CD4-positive, alpha-beta T cell (primary cell): Measurements from ENCODE around the gene FKBP1A. TPM values are rescaled to one million over a fixed set of nuclear protein-coding genes. Genes with fewer than 3 reads are reported as not detected.

ENCODE experiments used
- ATAC-seq: fragments of 200-7000 bp; cut with Tn5 transposase; one replicate; pipeline ENCODE4 v1.10.0; 2022; ENCODE audit warnings: mild to moderate bottlenecking; ENCODE audit not compliant: poor library complexity
- CTCF ChIA-PET: fragments of 350-600 bp; sonication (Branson Sonifier 250); formaldehyde crosslinking; loops from one replicate; lab custom pipeline; 2021; ENCODE audit warnings: antibody characterized with exemption, inconsistent platforms; lab: Charles Lee
- POLR2A ChIA-PET: fragments of 350-600 bp; sonication (Branson Sonifier 250); formaldehyde crosslinking; loops from one replicate; lab custom pipeline; 2021; ENCODE audit warnings: antibody characterized with exemption, inconsistent platforms; lab: Charles Lee
- DNase-seq, 14 experiments: peaks; one replicate each; pipeline ENCODE4 v3.0.0-alpha.2; 2013 to 2020; ENCODE audit warnings: mixed read lengths in 2 of 14
- H3K27ac ChIP-seq, 2 donors: one replicate each; pipeline versions ENCODE4 v1.5.1 to v1.7.0; 2013; ENCODE audit warnings: low read length in 2 of 2, low read depth in 1 of 2, mild to moderate bottlenecking in 1 of 2
- H3K27me3 ChIP-seq, 2 experiments: 1 replicate in 1 of 2; 2 replicates in 1 of 2; pipeline versions ENCODE4 v1.6.1 to v1.7.0; 2013; ENCODE audit warnings: low read length in 2 of 2, control low read depth in 1 of 2, mild to moderate bottlenecking in 1 of 2, moderate library complexity in 1 of 2; ENCODE audit not compliant: insufficient read depth in 2 of 2, control insufficient read depth in 1 of 2
- H3K36me3 ChIP-seq: one replicate; pipeline ENCODE4 v1.6.1; 2013; ENCODE audit warnings: low read length, control low read depth; ENCODE audit not compliant: insufficient read depth
- H3K4me1 ChIP-seq: one replicate; pipeline ENCODE4 v1.6.1; 2013; ENCODE audit warnings: low read length, control low read depth; ENCODE audit not compliant: insufficient read depth
- H3K4me3 ChIP-seq: one replicate; pipeline ENCODE4 v1.5.1; 2013; ENCODE audit warnings: mild to moderate bottlenecking, low read length, moderate library complexity
- H3K9me3 ChIP-seq, 2 experiments: 1 replicate in 1 of 2; 2 replicates in 1 of 2; pipeline versions ENCODE4 v1.6.1 to v1.7.0; 2013; ENCODE audit warnings: low read length in 2 of 2, mild to moderate bottlenecking in 2 of 2, control low read depth in 1 of 2, moderate library complexity in 1 of 2; ENCODE audit not compliant: control insufficient read depth in 1 of 2, insufficient read depth in 1 of 2
- H3K27ac Mint-ChIP-seq: one replicate; pipeline ENCODE4 v1.8.0; 2020; ENCODE audit warnings: mixed read lengths
- H3K27me3 Mint-ChIP-seq: one replicate; pipeline ENCODE4 v1.8.0; 2021; ENCODE audit warnings: mixed read lengths
- H3K36me3 Mint-ChIP-seq: one replicate; pipeline ENCODE4 v1.8.0; 2021; ENCODE audit warnings: low read depth, mixed read lengths
- H3K4me1 Mint-ChIP-seq: one replicate; pipeline ENCODE4 v1.8.0; 2021; ENCODE audit warnings: low read depth, mixed read lengths
- H3K4me3 Mint-ChIP-seq: one replicate; pipeline ENCODE4 v1.8.0; 2020; ENCODE audit warnings: mild to moderate bottlenecking, mixed read lengths
- H3K9me3 Mint-ChIP-seq: one replicate; pipeline ENCODE4 v1.8.0; 2020; ENCODE audit warnings: mixed read lengths
- CTCF ChIP-seq: fragments of 200-600 bp; IDR thresholded peaks from one replicate; pipeline ENCODE4 v1.8.0; 2022; ENCODE audit warnings: antibody characterized with exemption, mild to moderate bottlenecking
- intact Hi-C, 2 experiments: fragments of 100-400 bp; cut with DNase I in 1 of 2; cut with micrococcal nuclease in 1 of 2; formaldehyde crosslinking; loops; one replicate each; pipeline versions ENCODE4 v1.15.1 to v1.9.0; 2023 to 2025; cut with DNase I, micrococcal nuclease
- total RNA-seq, 174 experiments: library from RNA in 2 of 174; stranded (reverse) in 2 of 174; gene quantifications; one replicate each; pipeline ENCODE4 v1.2.3 and lab custom pipeline; 2021 to 2026

Gene FKBP1A
- total RNA-seq, 2 experiments from 2014 or later, result 43.3 to 45.4 TPM

DNA sequence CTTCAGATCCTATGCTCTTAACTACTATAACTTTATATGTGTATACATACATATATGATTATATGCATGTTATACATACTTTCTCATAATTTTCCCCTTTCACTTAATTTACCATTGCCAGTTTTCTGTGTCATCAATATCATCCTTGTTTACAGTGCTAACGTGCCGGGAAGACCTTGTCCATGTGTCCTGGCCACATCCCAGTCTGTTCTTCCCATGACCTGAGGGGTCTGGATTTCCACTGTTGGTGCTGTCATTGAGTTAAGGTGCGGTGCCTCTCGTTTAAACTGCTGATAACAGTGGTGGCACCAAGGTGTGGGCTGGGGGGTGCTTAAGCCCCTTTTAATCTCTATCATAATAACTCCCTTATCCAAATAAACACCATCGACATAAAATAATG, 55.4 kb downstream of the FKBP1A start:
- peaks cover 9% of the 10 kb centered on the region for H3K4me1 ChIP-seq
- no peak overlapping the region for H3K27ac ChIP-seq
- TF ChIP-seq CTCF, result no peak
- intact Hi-C loops, result no loop called here
- H3K4me3 ChIP-seq, result no peak overlapping the region
- ATAC-seq, result no peak
- peaks cover 23% of the 10 kb centered on the region for H3K36me3 ChIP-seq
- H3K27me3 ChIP-seq, result no peaks in the 10 kb centered on the region
- Mint-ChIP-seq H3K9me3 (no peaks in the 10 kb centered on the region), H3K4me1 (peaks cover 35% of the 10 kb centered on the region), H3K4me3 (no peak overlapping the region), H3K27me3 (no peaks in the 10 kb centered on the region), H3K27ac (peak overlapping the region; percentile 82), H3K36me3 (peaks cover 14% of the 10 kb centered on the region)
- no peak for DNase-seq
- ChIA-PET POLR2A (no interaction called here), CTCF (no interaction called here)
- no peaks in the 10 kb centered on the region for H3K9me3 ChIP-seq

DNA sequence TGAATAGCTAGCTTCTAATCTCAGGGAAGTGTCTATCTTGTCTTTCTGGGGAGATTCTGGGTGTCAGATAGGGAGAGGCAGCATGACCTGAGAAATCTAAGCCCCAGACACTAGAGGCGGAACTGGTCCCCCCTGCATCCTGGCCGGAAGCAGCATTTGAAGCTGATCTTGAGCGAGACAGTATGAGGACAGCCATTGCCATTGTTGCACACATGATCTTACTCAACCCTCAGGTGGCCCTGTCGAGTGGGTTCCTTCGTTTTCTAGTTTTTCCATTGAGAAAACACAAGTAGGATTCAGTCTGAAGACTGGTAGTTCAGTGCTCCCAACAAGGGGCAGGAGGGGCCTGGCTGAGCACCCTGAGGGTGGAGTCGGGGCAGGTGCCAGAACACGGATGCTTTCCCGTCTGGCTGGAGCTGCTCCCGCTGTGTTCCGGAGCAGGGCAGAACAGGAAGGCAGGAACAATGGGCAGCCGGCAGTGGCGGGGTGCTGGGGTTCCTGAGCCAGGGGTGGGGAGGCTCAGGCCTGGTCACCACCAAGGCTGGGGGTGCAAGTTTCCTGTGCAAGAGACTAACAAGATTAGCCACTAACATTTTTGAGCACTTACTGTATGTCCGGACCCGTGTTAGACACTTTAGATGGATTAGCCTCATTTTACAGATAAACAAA, 56.0 kb downstream of the FKBP1A start:
- ChIA-PET POLR2A (interaction anchor here (0.7 kb wide), 1 partner anchor 12 kb away, joined by 3 read pairs; no protein-coding TSS in a partner anchor), CTCF (interaction anchor here (1.7 kb wide), 1 partner anchor 11 kb away, joined by 3 read pairs; no protein-coding TSS in a partner anchor)
- TF ChIP-seq CTCF, result no peak
- Histone ChIP-seq H3K4me1 (peaks cover 9% of the 10 kb centered on the region), H3K27ac (peak overlapping the region in 1 of 2 donors; percentile 33), H3K36me3 (peaks cover 27% of the 10 kb centered on the region), H3K27me3 (no peaks in the 10 kb centered on the region), H3K4me3 (no peak overlapping the region), H3K9me3 (no peaks in the 10 kb centered on the region)
- ATAC-seq (peak; percentile 77), DNase-seq (peak in 2 of 14 experiments; percentile 11 to 31)
- H3K27me3 Mint-ChIP-seq, result no peaks in the 10 kb centered on the region
- no peaks in the 10 kb centered on the region for H3K9me3 Mint-ChIP-seq
- peak overlapping the region; percentile 57 for H3K4me3 Mint-ChIP-seq
- peaks cover 20% of the 10 kb centered on the region for H3K36me3 Mint-ChIP-seq
- peaks cover 41% of the 10 kb centered on the region for H3K4me1 Mint-ChIP-seq
- intact Hi-C loops, result no loop called here
- H3K27ac Mint-ChIP-seq, result peak overlapping the region; percentile 82

- intact Hi-C loops, result no loop called here
- Mint-ChIP-seq H3K4me3 (no peak overlapping the region), H3K36me3 (peaks cover 26% of the 10 kb centered on the region), H3K4me1 (peaks cover 46% of the 10 kb centered on the region), H3K27me3 (no peaks in the 10 kb centered on the region), H3K27ac (peak overlapping the region; percentile 82), H3K9me3 (no peaks in the 10 kb centered on the region)
- ChIA-PET POLR2A (interaction anchor here (0.6 to 0.7 kb wide), 2 partner anchors 12 to 24 kb away, joined by 3 read pairs; no protein-coding TSS in a partner anchor), CTCF (interaction anchor here (1.7 kb wide), 2 partner anchors 11 to 100 kb away, joined by 3 to 6 read pairs; no protein-coding TSS in a partner anchor)
- ATAC-seq, result no peak
- H3K27ac ChIP-seq, result no peak overlapping the region
- no peak overlapping the region for H3K4me3 ChIP-seq
- no peaks in the 10 kb centered on the region for H3K27me3 ChIP-seq
- DNase-seq, result peak in 1 of 14 experiments; percentile 17
- H3K4me1 ChIP-seq, result peaks cover 9% of the 10 kb centered on the region
- peaks cover 28% of the 10 kb centered on the region for H3K36me3 ChIP-seq
- no peak for TF ChIP-seq CTCF
- H3K9me3 ChIP-seq, result no peaks in the 10 kb centered on the region
These were observed 56.7 kb downstream of the FKBP1A start for GRCh38 chr20:1335961-1336698.
